Smooth muscle cell of the umbilical artery (primary cell): Measurements from ENCODE around the gene TMEM150B. TPM values are rescaled to one million over a fixed set of nuclear protein-coding genes. Genes with fewer than 3 reads are reported as not detected.

Source experiments
- total RNA-seq: library from RNA; depleted of rRNA; stranded (reverse); fragments of >200 nt; gene quantifications from 2 replicates; pipeline ENCODE4 v1.2.3, GENCODE V29; 2014

TMEM150B gene
- not detected in 2 replicates for total RNA-seq

DNA sequence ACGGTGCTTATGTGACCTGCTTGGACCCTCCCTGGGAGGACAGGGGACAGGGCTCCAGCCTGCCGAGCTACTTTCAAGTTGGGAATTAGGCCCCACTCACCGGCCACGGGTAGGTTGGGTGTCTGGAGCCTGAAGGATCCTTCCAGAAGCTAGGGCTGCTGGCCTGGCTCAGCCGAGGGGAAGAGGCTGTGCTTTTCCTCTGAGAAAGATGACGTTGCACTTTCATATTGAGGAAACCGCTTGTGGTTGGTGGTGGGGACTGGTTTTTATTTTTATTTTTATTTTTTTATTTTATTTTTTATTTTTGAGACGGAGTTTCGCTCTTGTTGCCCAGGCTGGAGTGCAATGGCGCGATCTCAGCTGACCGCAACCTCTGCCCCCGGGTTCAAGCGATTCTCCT, at the start of gene TMEM150B:
Gene TMEM150B, minus strand, starts transcription at position 170 of the 400 bp plus-strand sequence. CDS start 4,305 bp downstream, outside the sequence.

DNA sequence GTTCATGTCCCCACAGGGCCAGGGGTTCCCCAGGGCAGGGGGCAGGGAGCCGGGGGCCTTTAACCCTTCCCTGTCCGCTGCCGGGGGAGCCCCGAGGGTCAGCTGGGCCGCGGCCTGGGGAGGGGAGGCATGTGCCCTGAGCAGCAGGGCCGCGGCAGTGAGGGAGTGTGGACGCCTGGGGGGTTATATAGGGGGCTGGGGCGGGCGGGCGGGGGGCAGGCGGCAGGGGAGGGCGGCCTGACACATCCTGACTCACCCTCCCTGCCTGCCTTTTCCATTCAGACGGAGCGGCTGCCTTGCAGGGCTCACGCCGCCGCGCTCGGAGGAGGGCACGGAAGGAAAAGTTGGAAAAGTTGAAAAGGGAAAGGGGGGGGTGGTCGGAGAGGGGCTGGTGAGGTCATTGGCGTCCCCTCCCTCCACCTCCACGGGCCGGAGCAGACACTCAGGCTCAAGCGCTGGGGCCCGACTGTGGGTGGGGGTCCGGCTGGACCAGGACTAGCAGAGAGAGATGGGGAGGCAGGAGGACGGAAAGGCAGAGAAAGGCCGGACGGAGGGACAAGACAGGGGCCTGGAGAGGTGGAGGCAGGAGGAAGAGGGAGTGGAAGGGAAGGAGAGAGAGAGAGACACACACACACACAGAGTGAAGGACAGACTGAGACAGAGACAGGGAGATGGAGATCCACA, 45.3 kb upstream of the TMEM150B start, which contains the start of gene IL11:
Gene IL11, minus strand, starts transcription at position 159 of the 684 bp plus-strand sequence. Its CDS starts 153 bp downstream, at position 6.

GRCh38 chr19:55362990-55363716, 38.0 kb upstream of the TMEM150B start, which contains the start of gene GARIN5B:
GARIN5B (minus strand) TSS chr19:55363260; CDS start chr19:55363066, 194 bp downstream.

DNA sequence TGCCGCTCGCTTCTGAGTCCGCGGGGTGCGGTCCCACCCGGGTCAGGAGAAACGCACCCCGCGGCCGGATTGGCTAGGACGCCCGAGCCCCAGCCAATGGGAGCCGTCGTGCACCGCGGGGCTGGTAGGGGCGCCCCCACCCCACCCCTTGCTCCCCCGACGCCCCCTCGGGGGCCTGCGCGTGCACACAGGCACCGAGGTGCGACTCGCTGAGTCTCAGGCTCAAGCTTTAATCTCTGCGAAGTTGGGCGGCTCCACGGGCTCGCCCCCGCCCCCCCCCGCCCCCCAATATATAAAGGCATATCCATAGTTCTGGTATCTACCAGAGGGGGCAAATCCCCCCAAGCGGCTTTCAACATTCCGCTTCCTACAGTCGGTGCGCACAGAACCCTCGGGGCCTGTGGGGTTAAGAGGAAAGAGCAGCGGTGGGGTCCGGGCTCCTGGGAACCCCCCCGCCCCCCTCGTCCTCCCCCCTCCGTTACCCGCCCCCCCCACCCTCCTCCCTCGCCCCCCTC, 29.6 kb upstream of the TMEM150B start, which contains the start of gene COX6B2:
Gene COX6B2, minus strand, starts transcription at position 22 of the 515 bp plus-strand sequence. CDS start 198 bp downstream, outside the sequence.

GRCh38 chr19:55339105-55339888, 14.2 kb upstream of the TMEM150B start, which contains the start of gene KMT5C:
KMT5C (plus strand) TSS chr19:55339876; CDS start chr19:55341937, 2,061 bp downstream.

DNA sequence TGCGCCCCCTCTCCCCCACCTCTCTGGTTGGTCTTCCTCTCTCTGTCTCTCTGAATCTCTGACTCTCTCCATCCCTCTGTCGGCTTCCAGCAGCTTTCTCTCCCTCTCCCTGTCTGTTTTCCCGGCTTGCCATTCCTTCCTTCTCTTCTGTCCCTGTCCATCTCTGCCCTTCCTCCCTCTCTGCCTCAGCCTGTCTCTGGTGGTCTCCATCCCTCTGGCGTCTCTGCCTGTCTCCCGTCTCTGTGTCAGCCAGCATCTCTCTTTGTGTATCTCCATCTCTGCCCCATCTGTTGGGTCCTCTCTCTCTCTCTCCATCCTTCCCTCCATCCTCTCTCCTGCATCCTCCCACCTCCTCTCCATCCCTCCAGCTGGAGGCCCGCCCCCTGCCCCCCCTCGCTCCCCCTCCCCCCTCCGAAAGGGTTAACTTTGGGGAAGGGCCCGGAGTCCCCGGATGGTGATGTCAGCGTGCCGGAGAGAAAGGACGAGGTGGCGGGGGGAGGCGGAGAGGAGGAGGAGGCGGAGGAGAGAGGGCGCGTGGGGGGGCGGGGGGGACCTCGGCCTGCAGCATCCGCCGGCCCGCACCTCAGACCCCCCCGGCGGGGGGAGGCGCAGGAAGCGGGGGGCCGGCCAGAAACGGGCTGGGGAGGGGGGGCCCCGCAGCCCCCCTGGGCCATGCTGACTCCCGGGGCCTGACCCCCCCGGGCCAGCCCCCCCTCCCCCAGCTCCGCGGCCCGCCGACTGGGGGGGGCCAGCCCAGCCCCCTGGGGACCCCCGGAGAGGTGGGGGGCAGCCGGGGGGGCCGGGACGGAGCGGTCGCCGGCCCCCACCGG, 41.4 kb downstream of the TMEM150B start, which contains the start of gene BRSK1:
Gene BRSK1, plus strand, starts transcription at position 450 of the 830 bp plus-strand sequence. CDS start 446 bp downstream, outside the sequence.

DNA sequence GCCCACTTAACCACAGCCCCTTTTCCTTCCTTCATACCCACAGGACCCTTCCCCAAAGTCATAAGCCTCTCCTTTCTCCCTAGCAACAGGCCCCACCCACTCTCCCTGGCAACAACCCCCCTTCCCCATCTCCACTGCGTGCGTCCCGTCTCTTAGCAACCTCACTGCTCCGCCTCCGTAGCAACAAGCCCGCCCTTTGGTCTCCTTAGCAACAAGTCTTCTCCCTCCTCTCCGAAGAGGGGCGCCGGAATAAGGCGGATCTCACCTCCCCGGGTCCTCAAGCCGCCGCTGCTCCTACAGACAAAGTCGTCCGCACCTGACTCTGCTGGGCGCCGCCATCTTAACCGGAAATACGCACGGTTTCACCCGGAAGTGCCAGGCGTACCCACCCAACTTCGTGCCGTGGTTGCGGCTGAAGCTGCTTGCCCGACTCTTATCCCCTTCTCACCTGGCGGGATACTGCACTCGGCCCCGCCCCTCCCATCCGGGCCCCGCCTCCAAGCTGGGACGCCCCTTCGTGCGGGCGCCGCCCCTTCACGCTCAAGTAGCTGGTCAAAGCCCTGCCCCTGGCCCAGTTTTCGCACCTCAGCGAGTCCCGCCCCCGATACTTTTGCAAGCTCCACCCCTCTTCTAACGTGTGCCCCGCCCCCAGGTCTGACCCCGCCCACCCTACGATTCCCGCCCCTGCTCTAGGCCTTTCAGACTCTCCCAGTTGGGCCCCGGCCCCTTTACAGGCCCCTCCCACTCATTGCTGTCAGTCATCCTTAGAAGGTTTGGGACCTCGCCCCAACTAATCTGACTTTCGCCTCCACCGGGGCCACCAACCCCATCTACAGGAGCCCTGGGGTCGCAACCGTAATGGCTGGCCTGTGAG, 45.1 kb downstream of the TMEM150B start, which contains the start of gene HSPBP1:
Gene HSPBP1, minus strand, starts transcription at position 341 of the 874 bp plus-strand sequence. CDS start 502 bp downstream, outside the sequence.

Other genes with a start within 250 kb of the TMEM150B start
- 0.30 and 1.3 TPM in 2 replicates for gene EPS8L1, start 249.5 kb downstream of the TMEM150B start, total RNA-seq
- 29.4 and 46.6 TPM in 2 replicates for gene PPP1R12C, start 207.7 kb downstream of the TMEM150B start, total RNA-seq
- gene TNNT1, start 176.1 kb downstream of the TMEM150B start, total RNA-seq: 1.5 and 3.0 TPM in 2 replicates
- not detected in 2 replicates for gene TNNI3, start 167.6 kb downstream of the TMEM150B start, total RNA-seq
- 0.30 and 0.65 TPM in 2 replicates for gene DNAAF3, start 158.7 kb downstream of the TMEM150B start, total RNA-seq
- not detected in 2 replicates for gene SYT5, start 145.1 kb downstream of the TMEM150B start, total RNA-seq
- gene PTPRH, start 115.8 kb downstream of the TMEM150B start, total RNA-seq: 4.2 and 5.0 TPM in 2 replicates
- gene TMEM86B, start 96.6 kb downstream of the TMEM150B start, total RNA-seq: 0.59 and 1.4 TPM in 2 replicates
- 30.9 and 63.4 TPM in 2 replicates for gene PPP6R1, start 66.3 kb downstream of the TMEM150B start, total RNA-seq
- 22.9 and 34.8 TPM in 2 replicates for gene HSPBP1, start 45.2 kb downstream of the TMEM150B start, total RNA-seq
- gene BRSK1, start 41.3 kb downstream of the TMEM150B start, total RNA-seq: 6.5 and 16.4 TPM in 2 replicates
- gene KMT5C, start 14.5 kb upstream of the TMEM150B start, total RNA-seq: 9.5 and 9.8 TPM in 2 replicates
- 0.09 TPM in 1 of 2 replicates, not detected in the other for gene COX6B2, start 29.4 kb upstream of the TMEM150B start, total RNA-seq
- gene GARIN5B, start 37.9 kb upstream of the TMEM150B start, total RNA-seq: not detected in 2 replicates
- 14.4 and 33.9 TPM in 2 replicates for gene IL11, start 45.1 kb upstream of the TMEM150B start, total RNA-seq
- gene TMEM190, start 51.5 kb upstream of the TMEM150B start, total RNA-seq: not detected in 2 replicates
- 0.30 and 0.32 TPM in 2 replicates for gene TMEM238, start 59.0 kb upstream of the TMEM150B start, total RNA-seq
- 212 and 468 TPM in 2 replicates for gene RPL28, start 60.6 kb upstream of the TMEM150B start, total RNA-seq
- gene UBE2S, start 82.4 kb upstream of the TMEM150B start, total RNA-seq: 72.5 and 94.4 TPM in 2 replicates
- not detected in 2 replicates for gene SHISA7, start 118.0 kb upstream of the TMEM150B start, total RNA-seq
- gene ISOC2, start 136.3 kb upstream of the TMEM150B start, total RNA-seq: 29.4 and 47.2 TPM in 2 replicates
- not detected in 2 replicates for gene C19orf85, start 139.4 kb upstream of the TMEM150B start, total RNA-seq
- 1.5 and 3.0 TPM in 2 replicates for gene ZNF628, start 151.3 kb upstream of the TMEM150B start, total RNA-seq
- 18.0 and 20.5 TPM in 2 replicates for gene NAT14, start 159.8 kb upstream of the TMEM150B start, total RNA-seq
- 13.7 and 16.0 TPM in 2 replicates for gene SSC5D, start 163.1 kb upstream of the TMEM150B start, total RNA-seq
- not detected in 2 replicates for gene SBK2, start 211.8 kb upstream of the TMEM150B start, total RNA-seq
- gene SBK3, start 220.2 kb upstream of the TMEM150B start, total RNA-seq: not detected in 2 replicates